Endodermal cell (in vitro differentiated cells): ENCODE measurements around the gene PGRMC2. TPM values are rescaled to one million over a fixed set of nuclear protein-coding genes. Genes with fewer than 3 reads are reported as not detected.
A peak's percentile ranks its signal among the peaks of the same experiment; 100 is the strongest.

Source experiments
- DNase-seq: peaks from one replicate; pipeline ENCODE4 v3.0.0-alpha.2; 2017
- H3K27ac ChIP-seq: 2 replicates; pipeline ENCODE4 v1.5.1; 2013; ENCODE audit warnings: mild to moderate bottlenecking, low read depth, low read length, moderate library complexity
- H3K27me3 ChIP-seq: 2 replicates; pipeline ENCODE4 v1.6.1; 2013; ENCODE audit warnings: mild to moderate bottlenecking, low read length, moderate library complexity; ENCODE audit not compliant: insufficient read depth, control insufficient read depth, poor library complexity, severe bottlenecking
- H3K36me3 ChIP-seq: 2 replicates; pipeline ENCODE4 v1.7.0; 2013; ENCODE audit warnings: mild to moderate bottlenecking, low read length, moderate library complexity; ENCODE audit not compliant: control insufficient read depth, insufficient read depth
- H3K4me1 ChIP-seq: one replicate; pipeline ENCODE4 v1.7.0; 2013; ENCODE audit warnings: low read length; ENCODE audit not compliant: control insufficient read depth, insufficient read depth
- H3K4me3 ChIP-seq: 2 replicates; pipeline ENCODE4 v1.5.1; 2013; ENCODE audit warnings: mild to moderate bottlenecking, low read length, moderate library complexity
- H3K9ac ChIP-seq: 2 replicates; pipeline ENCODE4 v1.6.1; 2013; ENCODE audit warnings: mild to moderate bottlenecking, low read length, moderate library complexity; ENCODE audit not compliant: poor library complexity, severe bottlenecking; ENCODE audit errors: extremely low read depth
- H3K9me3 ChIP-seq: 2 replicates; pipeline ENCODE4 v1.6.1; 2013; ENCODE audit warnings: mild to moderate bottlenecking, low read length, moderate library complexity; ENCODE audit not compliant: control insufficient read depth
- H3K27ac Mint-ChIP-seq: 2 replicates; pipeline ENCODE4 v1.8.0; 2020; ENCODE audit warnings: mixed read lengths
- H3K27me3 Mint-ChIP-seq: 2 replicates; pipeline ENCODE4 v1.8.0; 2021; ENCODE audit warnings: mild to moderate bottlenecking, mixed read lengths; ENCODE audit not compliant: insufficient read depth
- H3K36me3 Mint-ChIP-seq: 2 replicates; pipeline ENCODE4 v1.8.0; 2020; ENCODE audit warnings: low read depth, mixed read lengths
- H3K4me1 Mint-ChIP-seq: 2 replicates; pipeline ENCODE4 v1.8.0; 2020; ENCODE audit warnings: mixed read lengths
- H3K4me3 Mint-ChIP-seq: 2 replicates; pipeline ENCODE4 v1.8.0; 2020; ENCODE audit warnings: mild to moderate bottlenecking, moderate library complexity, mixed read lengths
- H3K9me3 Mint-ChIP-seq: 2 replicates; pipeline ENCODE4 v1.8.0; 2020; ENCODE audit warnings: mild to moderate bottlenecking, mixed read lengths
- WGBS, 2 experiments: methylation state at CpG; one replicate each; pipeline versions ENCODE4 v1.1.5 to v1.1.7; 2013; ENCODE audit warnings: missing lambda C conversion rate in 2 of 2, mixed read lengths in 1 of 2; ENCODE audit not compliant: insufficient coverage in 1 of 2, insufficient read length in 1 of 2; 5-methylcytosine and 5-hydroxymethylcytosine counted together
- total RNA-seq, 2 donors: library from RNA; stranded (reverse); fragmentation: NEBNext Ultra II Directional in 1 of 2; extraction: Animal tissue kit (Norgen Biotek cat#: 25700) in 1 of 2; gene quantifications; 2 replicates in 1 of 2; 3 replicates in 1 of 2; pipeline ENCODE4 v1.2.1, GENCODE V29; 2021
- TF ChIP-seq, protein P1 (sequence below): fragments of 200-600 bp; sonication (generic); conservative IDR thresholded peaks from 2 replicates; pipeline ENCODE4 v1.5.0; 2021; ENCODE audit warnings: antibody characterized with exemption, mild to moderate bottlenecking

PGRMC2 gene
- total RNA-seq, 2 donors from 2014 or later, result 57.0 to 68.5 TPM

DNA sequence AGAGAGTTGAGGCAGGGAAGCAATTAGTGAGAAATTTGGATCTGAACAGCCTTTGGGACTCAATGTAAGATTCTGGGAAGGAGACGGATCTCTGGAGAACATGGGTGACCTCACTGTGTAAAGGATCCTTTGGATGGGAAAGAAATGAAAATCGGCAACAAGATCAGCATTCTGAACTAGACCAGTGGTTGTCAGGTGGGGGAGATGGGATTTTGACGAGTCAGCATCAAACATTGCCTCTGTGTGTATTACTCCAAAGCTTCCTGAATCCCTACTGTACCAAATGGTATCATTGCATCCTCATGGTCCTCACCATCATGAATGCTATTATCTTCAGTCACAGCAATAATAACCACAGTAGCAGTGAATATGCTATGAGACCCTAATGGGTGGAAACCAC lies 52.8 kb downstream of the PGRMC2 start:
- 87 to 100% methylated on average over 1 to 3 of the region's 3 CpGs for WGBS, 2 experiments
- Mint-ChIP-seq H3K27me3 (no peaks in the 10 kb centered on the region), H3K4me1 (no peaks in the 10 kb centered on the region), H3K4me3 (no peak overlapping the region), H3K9me3 (peaks cover 10% of the 10 kb centered on the region), H3K27ac (no peak overlapping the region), H3K36me3 (no peaks in the 10 kb centered on the region)
- no peak overlapping the region for H3K4me3 ChIP-seq
- H3K9ac ChIP-seq, result no peak overlapping the region
- H3K36me3 ChIP-seq, result no peaks in the 10 kb centered on the region
- no peak overlapping the region for H3K27ac ChIP-seq
- H3K27me3 ChIP-seq, result no peaks in the 10 kb centered on the region
- DNase-seq, result no peak
- peaks cover 3% of the 10 kb centered on the region for H3K9me3 ChIP-seq
- TF ChIP-seq, protein P1, sequence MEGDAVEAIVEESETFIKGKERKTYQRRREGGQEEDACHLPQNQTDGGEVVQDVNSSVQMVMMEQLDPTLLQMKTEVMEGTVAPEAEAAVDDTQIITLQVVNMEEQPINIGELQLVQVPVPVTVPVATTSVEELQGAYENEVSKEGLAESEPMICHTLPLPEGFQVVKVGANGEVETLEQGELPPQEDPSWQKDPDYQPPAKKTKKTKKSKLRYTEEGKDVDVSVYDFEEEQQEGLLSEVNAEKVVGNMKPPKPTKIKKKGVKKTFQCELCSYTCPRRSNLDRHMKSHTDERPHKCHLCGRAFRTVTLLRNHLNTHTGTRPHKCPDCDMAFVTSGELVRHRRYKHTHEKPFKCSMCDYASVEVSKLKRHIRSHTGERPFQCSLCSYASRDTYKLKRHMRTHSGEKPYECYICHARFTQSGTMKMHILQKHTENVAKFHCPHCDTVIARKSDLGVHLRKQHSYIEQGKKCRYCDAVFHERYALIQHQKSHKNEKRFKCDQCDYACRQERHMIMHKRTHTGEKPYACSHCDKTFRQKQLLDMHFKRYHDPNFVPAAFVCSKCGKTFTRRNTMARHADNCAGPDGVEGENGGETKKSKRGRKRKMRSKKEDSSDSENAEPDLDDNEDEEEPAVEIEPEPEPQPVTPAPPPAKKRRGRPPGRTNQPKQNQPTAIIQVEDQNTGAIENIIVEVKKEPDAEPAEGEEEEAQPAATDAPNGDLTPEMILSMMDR, result no peak
- no peaks in the 10 kb centered on the region for H3K4me1 ChIP-seq

DNA sequence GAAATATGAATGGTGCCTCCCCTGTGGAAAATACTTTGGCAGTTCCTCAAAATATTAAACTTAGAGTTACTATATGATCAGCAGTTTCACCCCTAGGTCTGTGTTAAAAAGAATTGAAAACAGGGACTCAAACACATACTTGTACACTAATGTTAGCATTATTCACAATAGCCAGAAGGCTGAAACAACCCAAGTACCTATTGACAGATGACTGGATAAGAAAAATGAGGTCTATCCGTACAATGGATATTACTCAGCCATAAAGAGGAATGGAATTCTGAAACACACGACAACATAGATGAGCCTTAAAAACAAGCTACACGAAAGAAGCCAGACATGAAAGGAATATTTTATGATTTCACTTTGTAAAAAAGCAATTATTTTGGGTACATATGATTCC lies 54.9 kb downstream of the PGRMC2 start:
- H3K27me3 ChIP-seq, result no peaks in the 10 kb centered on the region
- Mint-ChIP-seq H3K4me1 (no peaks in the 10 kb centered on the region), H3K4me3 (no peak overlapping the region), H3K27me3 (no peaks in the 10 kb centered on the region), H3K27ac (no peak overlapping the region), H3K36me3 (no peaks in the 10 kb centered on the region), H3K9me3 (peaks cover 10% of the 10 kb centered on the region)
- no peak overlapping the region for H3K27ac ChIP-seq
- 96 to 100% methylated on average over 2 to 3 of the region's 3 CpGs for WGBS, 2 experiments
- H3K4me3 ChIP-seq, result no peak overlapping the region
- no peaks in the 10 kb centered on the region for H3K36me3 ChIP-seq
- no peak overlapping the region for H3K9ac ChIP-seq
- TF ChIP-seq, protein P1, result no peak
- DNase-seq, result no peak
- peaks cover 6% of the 10 kb centered on the region for H3K9me3 ChIP-seq
- no peaks in the 10 kb centered on the region for H3K4me1 ChIP-seq

DNA sequence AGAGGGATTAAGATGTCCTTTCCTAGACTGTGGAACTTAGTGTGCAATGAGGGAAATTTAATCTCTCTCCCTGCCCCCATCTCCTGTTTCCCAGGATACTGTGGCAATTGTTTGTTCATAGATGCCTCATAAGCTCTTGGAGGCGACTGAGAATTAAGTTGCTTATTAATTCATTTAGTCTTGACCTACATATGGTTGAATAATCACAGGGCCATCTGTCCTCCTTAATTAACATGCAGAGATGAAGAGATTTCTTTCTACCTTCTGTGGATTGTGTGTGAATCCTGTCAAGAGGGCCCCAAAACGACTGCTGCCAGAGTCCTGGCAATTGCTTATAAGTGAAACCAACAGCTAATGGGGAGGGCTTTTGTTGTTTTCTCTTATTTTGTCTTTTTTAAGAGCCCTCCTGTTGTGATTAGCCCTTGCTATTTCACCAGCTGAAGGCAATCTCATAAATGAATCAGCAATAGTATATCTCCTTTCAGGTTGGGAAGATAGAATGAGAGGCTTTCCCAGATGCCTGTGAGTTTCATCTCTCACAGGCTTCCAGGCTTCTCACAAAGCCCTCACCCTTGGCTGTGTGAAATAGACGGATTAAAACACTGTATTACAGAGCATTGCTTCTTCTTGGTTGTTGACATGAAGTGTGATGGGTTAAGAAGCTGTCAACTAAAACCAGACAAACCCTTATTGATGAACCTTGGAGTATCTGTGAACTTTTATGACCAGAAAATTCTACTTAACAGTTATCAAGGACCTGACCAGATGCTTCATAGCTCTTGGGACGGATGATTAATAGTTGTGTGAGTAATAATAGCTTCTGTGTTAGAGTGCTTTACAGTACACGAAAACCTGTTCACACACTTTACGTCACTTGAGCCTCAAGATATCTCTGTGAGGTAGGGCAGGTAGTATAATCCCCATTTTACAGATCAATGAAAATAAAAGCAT lies 58.5 kb downstream of the PGRMC2 start:
- Histone ChIP-seq H3K27me3 (no peaks in the 10 kb centered on the region), H3K27ac (peak overlapping the region; percentile 88), H3K36me3 (no peaks in the 10 kb centered on the region), H3K4me3 (no peak overlapping the region), H3K9me3 (peaks cover 6% of the 10 kb centered on the region), H3K9ac (no peak overlapping the region), H3K4me1 (no peaks in the 10 kb centered on the region)
- Mint-ChIP-seq H3K27ac (no peak overlapping the region), H3K4me3 (no peak overlapping the region), H3K4me1 (no peaks in the 10 kb centered on the region), H3K36me3 (no peaks in the 10 kb centered on the region), H3K9me3 (peaks cover 4% of the 10 kb centered on the region), H3K27me3 (no peaks in the 10 kb centered on the region)
- no peak for DNase-seq
- TF ChIP-seq, protein P1, result no peak
- 84 to 92% methylated on average over 2 to 6 of the region's 6 CpGs for WGBS, 2 experiments
